SKM-1 (cell line): ENCODE results near the gene RAD51B.
A peak's percentile ranks its signal among the peaks of the same experiment; 100 is the strongest.

Experiments used
- DNase-seq: peaks from one replicate; lab custom pipeline; 2025; ENCODE audit not compliant: unreplicated experiment; lab: John Stamatoyannopoulos, UW

The RAD51B gene

DNA sequence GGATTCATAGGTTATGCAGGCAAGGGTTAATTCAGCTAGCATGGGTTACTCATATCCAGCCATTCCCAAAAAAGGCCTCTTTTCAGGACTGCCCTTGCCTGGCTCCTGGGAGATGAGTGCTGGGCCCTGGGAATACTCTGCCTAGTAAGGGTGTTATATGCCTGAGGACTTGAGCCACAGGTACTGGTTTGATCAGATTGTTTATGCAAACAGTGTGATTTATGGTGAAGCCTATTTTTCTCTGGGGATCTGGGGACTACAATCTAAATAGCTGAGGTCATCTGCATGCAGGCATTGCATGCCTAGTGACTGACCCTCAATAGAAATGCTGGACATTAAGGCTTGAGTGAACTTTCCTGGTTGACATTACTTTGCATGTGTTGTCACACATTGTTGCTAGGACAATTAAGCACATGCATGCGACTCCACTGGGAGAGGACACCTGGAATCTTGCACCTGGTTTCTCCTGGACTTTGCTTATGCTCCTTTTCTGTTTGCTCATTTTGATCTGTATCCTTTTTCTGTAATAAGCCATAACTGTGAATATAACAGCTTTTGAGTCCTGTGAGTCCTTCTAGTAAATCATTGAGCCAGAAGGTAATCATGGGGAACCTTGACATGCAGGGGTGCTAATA is 73.0 kb downstream of the RAD51B start:
- no peak for DNase-seq

DNA sequence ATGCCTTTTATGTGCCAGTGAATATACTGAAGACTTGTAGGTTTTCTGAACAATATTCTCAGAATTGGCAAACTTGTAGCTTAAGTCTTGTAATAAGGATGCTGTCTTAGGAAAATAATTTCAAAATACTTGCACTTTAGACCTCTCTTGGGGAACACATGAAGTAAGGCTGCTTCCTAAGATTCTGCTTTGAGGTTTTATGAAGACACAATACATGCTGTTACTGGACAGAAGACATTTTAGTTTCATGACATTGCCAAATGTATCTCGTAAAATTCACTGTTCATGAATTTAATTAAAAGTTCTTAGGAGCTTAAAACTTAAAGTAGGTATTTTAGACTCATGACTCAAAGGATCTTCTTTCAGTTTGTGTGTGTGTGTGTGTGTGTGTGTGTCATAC is 80.7 kb downstream of the RAD51B start:
- no peak for DNase-seq

DNA sequence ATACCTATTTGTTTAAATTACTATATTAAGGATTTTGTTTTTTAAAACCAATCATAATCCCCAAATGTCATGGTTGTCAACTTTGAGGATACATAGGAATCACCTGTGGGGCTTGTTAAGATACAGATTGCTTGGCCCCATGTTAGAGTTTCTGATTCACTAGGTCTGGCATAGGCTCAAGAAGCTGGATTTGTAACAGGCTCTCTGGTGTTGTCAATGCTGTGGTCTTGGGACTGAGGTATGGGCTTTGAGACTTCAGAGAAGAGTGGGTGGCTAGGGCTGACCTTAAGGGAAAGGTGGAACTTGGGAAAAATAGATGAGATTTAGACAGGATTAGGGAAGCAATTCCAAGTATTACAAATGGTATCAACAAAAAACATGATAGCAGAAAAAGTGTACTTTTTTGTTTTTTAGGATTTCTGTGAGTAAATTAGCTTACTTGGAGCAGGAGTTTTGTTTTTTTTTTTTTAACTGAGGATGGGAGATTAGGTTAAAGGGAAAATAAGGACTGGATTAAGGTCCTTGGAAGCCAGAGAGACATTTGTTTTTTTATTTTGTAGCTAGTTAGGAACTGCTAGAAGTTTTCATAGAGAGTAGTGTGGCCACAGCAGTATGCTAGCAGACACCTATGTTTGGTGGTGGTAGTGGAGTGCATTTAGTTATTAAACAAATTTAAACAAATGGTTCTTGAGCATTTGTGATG is 88.6 kb downstream of the RAD51B start:
- DNase-seq = no peak

DNA sequence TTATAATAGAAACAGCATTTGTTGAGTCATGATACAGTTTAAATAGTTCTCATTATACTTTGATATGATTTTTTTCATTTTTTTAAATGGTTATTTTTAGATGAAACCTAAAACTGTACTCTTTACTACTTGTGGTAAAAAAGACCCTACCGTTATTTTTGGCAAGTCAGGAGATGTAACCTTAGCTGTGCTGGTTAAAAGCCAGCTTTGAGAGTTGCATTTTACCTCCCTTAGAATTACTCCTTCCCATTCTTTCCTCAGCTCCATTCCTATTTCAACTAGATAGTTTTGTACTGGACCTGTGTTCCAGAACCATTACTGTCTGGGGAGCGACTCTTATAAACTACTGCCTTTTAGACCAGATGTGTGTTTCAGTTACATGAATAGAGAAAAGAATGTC is 92.0 kb downstream of the RAD51B start:
- no peak for DNase-seq

DNA sequence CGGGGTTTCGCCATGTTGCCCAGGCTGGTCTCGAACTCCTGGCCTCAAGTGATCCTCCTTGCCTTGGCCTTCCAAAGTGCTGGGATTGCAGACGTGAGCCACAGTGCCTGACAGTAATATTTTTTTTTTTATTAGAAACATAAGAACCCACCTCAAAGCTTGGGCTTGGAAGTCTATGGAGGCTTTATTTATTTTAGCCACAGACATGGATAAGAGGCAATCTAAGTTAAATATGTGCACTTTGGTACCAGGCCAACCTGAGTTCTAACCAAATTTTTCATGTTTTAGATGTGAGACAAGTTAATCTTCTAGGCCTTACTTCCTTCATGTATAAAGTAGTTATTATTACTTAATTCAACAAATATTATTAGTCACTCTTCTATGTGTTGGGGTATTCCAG is 96.9 kb downstream of the RAD51B start:
- DNase-seq = no peak

DNA sequence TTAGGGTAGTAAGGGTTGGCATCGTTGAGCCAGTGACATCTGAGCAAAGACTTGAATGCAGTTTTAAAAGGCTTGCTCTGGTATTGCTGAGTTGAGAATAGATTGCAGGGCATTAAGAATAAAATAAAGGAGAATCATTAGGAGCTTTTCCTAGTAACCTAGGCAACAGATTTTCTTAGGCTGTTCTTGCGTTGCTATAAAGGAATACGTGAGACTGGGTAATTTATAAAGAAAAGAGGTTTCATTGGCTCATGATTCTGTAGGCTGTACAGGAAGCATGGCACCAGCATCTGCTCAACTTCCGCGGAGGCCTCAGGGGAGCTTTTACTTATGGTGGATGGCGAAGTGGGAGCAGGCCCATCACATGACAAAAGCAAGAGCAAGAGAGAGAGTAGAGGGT is 97.4 kb downstream of the RAD51B start:
- no peak for DNase-seq

DNA sequence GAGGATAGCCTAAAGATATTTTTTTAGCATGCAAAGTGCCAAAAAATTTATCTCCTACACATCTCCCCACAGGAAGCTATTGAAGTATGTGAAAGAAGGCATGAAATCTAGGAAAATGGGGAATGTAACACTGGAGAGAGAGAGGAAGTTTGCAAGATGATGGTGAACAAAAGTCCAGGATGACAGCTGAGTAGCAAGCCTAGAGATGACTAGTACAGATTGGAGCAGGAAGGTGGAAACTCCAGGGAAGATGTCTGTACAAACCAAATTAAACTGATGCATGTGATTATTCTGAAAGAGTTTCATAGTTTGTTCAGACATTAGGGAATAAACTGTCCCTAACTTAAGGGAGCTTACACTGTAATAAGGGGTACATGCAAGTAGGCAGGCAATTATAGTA is 99.3 kb downstream of the RAD51B start:
- no peak for DNase-seq

DNA sequence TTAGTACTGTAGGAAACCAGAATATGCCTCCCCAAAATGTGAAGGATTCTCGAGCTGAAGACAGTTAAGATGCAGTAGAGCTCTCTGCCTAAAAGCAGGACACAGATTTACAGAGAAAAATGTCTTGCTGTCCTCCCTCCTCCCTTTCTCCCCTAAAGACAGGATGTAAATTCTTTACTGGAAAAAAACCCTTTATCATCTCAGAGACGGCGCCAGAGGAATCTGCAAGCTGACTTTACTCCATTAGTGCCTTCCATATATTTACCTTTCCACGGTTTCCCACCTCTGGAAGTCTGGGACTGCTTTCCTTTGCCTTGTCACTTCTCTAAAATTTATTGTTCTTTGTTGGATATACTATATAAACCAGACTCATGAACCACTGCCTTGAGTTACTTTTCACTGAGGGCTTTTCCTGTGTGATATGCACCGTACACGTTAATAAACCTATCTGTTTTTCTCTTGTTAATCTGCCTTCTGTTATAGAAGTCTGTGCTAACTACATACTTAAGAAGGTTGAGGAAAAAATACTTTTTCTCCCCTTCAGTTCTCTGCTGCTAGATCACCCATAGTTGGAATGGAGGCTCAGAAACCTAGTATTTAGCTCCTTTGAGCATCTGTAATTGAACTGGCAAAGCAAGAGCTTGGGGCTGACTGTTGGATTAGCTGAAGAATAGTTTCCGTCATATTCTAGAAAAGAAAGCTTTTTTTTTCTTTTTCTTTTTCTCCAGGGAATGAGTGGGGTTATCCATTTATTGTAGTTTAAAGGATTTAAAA is 99.9 kb downstream of the RAD51B start:
- DNase-seq = no peak

DNA sequence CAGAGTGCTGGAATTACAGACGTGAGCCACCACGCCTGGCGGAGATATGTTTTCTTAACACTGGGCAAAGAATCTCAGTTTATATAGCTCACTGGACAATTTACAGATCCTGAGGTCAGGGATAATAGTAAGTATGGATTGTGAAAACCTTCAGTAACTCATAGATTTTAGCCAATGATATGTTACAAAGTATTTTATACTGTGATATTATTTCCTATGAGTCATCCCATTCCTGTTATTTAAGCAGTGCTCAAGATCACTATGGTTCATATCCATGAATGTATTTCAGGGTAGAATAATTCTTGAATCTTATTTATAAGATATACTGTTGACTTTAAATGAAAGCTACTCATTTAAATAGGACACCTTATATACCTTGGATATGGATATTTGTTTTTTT is 107.2 kb downstream of the RAD51B start:
- no peak for DNase-seq

DNA sequence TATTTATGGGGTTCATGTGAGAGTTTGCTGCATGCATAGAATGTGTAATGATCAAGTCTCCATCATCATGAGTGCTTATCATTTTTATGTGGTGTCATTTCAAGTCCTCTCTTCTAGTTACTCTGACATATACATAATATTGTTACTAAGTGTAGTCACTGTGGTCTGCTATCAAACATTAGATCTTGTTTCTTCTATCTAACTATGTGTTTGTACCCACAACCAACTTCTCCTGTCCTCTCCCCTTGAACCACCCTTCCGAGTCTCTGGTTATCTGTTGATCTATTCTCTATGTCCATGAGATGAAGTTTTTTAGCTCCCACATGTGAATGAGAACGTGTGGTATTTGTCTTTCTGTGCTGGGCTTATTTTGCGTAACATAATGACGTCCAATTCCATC is 107.7 kb downstream of the RAD51B start:
- no peak for DNase-seq

DNA sequence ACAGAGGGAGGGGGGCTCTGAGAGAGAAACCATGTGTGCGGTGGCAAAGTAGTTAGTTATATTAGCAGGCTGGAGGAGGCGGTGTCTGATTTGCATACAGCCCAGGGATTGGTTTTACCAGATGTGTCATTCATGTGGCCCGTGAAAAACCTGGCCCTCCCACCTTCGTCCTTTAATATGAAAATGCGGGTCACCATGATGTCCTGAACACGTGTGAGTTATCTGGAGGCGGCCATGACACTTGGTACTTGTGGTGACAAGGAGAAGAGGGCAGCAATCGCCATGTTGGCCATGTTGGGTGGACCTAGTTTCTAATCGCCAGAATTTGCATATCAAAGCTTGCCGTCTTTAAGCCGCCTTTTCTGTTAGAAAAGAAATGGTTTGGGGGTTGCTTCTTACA is 108.8 kb downstream of the RAD51B start:
- no peak for DNase-seq

DNA sequence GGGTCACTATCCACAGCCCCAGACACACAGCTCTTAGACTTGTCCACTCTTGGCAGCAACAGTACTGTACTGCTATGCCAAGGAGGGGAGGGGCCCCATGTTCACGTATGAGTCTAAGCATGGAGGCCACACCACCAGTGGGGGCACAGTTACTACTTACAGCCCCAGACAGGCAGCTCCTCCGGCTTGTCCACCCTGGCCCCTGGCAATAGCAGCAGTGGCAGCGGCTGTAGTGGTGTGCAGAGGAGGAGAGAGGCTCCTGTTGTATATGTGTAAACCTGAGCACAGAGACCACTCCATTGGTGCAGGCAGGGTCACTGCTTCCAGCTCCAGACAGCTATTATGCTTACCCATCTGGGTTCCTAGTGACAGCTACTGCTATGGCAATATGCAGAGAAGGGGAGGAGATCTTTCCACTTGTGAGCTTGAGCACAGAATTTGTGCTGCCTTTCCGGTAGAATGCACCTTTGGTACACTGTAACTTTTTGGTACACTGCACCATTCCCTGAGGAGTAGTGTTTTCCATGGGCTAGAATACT is 113.2 kb downstream of the RAD51B start:
- DNase-seq = no peak

DNA sequence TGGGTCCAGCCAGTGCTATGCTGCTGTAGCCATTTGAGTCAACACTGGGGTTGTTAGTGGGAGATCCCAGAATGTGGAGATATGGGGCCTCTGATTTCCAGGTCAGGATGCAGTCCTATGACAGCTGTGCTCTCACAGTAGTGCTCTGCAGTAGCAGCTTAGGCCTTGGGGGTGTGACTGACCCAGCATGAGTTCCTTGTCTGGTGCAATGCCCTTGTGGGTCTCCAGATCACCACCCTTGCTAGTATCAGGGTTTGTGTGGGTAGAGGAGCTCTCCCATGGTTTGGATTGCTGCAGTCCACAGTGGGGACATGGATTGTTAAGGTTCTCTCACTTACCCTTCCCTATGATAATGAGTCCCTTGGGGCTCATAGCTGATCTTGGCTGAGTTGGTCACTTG is 113.7 kb downstream of the RAD51B start:
- DNase-seq = no peak

DNA sequence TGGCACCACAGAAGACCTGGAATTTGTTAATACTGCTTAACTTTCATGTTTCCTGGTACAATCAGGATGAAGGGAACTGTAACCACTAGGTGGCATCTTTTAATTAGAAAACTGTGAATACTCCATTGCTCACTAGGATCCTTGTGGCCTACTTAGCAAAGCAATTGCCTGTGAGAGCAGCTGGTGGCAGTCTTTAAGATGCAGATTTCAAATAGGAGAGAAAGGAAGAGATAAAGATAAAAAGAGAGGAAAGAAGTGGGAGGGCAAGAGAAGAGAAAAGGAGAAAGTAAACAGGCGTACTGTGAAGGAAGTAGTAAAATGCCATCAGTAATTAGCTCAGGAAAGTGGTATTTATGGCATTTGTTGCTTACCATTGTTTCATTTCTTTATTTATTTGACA is 114.5 kb downstream of the RAD51B start:
- DNase-seq = peak; percentile 1

DNA sequence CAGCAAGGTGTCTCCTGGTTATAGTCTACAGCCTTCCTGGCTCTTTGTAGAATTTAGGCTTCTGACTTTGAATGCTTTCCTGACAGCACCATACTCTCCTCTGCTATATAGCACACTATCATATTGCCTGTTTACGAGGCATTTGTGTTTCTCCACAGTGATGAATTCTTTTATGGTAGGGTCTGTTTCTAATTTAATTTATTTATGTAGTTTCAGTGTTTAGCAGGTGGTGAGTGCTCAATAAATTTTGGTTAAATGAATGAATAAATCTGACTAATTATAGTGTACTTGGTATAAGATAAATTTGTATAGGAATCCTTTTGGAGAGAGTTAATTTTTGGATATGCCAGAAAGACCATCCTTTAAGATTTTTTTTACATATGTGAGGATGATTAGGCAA is 115.3 kb downstream of the RAD51B start:
- no peak for DNase-seq

DNA sequence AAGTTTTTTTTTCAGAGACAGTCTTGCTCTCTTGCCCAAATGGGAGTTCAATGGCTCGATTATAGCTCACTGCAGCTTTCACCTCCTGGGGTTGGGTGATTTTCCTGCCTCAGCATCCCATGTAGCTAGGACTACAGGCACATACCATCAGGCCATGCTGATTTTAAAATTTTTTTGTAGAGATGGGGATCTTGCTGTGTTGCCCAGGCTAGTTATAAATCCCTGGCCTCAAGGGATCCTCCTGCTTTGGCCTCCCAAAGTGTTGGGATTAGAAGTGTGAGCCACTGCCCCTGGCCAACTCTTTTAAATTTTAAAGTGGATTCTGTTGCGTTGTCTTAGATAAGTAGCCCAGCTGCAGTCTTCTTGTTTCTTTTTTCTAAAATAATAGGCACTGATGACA is 115.8 kb downstream of the RAD51B start:
- no peak for DNase-seq

DNA sequence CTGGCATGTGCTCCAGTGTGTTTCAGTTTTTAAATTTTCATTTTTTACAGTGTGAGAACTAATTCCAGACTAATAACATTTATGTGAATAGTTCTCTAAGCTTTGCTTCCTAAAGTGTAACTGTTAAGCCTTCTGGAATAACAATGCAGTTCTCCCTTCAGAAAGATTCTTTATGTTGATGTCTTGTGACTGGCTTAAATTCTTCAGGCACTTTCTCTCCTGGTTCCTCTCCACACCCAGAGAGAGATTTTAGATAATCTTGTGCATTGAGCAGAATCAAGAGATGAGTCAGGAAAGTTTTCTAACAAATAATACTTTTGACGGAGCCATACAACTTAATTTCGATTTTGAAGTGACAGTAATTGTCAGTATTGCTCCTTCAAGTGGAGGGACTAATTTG is 118.5 kb downstream of the RAD51B start:
- DNase-seq = no peak

DNA sequence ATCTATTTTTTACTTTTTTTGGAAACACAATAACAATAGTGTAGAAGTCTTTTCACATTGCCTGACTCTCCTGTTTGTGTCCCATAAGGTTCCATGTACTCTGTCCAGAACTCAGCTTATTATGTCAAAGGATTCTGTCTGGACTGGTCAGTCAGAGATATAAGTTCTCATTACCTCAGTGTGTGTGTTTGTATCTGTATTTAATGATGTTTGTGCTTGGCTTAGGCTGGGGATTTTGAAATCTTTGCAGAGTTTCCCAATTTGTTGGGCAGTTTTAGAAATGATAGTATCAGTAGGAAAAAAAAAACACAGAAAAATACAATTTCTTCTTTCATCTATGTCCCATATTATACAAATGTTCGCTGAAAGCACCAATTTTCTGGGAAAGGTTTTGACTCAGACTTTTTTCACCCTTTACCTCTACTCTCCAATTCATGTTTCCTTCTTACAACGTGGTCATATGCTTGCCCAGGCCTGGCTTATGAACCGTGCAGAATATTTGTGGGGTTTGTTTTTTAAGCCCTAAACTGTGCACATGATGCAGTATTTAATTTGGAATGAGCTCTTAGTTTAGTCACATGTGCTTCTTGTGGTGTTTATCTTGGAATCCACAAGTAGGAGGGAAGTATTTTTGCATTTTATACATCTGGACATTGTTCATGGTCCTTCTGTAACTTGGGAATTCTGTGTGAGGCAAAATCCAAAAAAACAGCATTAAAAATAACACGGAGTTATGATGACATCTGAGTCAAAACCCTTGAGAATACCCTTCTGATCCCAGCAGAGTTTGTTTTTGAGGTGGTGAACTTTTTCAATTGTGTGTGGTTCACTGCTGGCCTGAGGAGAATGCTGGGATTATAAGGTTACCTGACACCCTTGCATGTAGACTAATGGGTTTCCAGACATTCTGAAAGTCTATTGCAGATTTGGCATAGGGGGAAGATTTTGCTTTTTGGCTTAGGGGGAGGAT is 121.2 kb downstream of the RAD51B start:
- no peak for DNase-seq

DNA sequence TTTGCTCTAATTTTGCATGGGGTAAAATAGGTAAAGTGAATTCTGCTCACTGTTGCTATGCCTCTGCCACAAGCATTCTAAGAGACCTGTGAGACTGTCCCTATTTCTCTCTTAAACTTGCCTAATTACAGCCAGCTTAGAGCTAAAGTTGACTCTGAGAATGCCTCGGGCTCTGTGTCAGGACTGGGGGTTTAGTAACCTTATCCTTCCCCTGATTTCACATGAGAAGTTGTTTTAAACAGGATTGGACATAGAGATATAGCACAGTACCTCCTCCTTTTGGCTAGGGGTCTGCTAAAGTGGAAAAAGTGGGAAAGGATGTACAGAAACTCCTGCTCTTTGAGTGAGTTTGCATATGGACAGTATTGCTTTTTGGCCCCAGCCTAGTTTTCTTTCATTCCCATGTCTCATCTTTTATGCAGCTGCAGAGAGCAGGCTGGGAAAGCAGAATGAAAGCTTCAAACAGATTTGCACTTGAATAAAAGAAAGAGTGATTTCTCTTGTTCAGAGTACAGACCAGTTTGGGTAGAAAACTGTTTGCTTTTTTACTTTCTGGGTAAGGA is 122.0 kb downstream of the RAD51B start:
- DNase-seq = no peak

DNA sequence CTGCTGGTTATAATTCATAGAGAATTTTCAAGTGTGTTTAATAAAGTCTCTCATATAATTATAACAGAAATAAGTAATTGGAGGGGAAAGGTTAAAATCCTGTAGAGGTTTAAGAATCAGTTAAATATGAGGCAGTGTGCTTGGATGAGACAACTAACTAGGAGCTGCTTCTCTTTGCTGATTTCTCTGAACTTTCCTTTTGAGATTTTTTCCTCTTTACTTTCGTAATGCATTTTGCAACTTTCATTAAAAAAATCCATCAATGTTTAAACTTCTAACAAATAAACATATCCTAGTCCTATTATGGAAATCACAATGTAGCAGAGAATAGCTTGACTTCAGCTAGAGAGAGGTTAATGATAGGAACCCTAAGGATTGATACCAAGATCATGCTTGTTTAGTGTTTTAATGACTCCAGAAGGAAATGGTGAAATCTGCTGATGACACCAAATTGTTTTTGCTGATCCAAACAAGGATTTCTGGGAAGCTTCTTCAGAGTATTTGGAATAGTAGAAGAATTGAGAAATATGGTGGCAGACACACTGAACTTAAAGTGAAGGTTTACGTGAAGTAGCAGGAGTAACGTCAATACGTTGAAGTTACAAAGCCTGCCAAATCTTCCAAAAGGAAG is 122.6 kb downstream of the RAD51B start:
- DNase-seq = no peak
